Parathyroid adenoma (tissue), 2 donors: ENCODE measurements around the gene BARX2.

ENCODE experiments used
- H2AFZ ChIP-seq: fragments of 300-600 bp; sonication (generic); one replicate; pipeline ENCODE4 v1.7.0; 2017; ENCODE audit warnings: antibody characterized with exemption, mild to moderate bottlenecking
- H3K27ac ChIP-seq: fragments of 300-600 bp; sonication (generic); one replicate; pipeline ENCODE4 v1.7.0; 2017
- H3K27me3 ChIP-seq: fragments of 300-600 bp; sonication (generic); one replicate; pipeline ENCODE4 v1.7.0; 2017; ENCODE audit warnings: low read length; ENCODE audit not compliant: control insufficient read depth, insufficient read depth
- H3K36me3 ChIP-seq: fragments of 300-600 bp; sonication (generic); one replicate; pipeline ENCODE4 v1.7.0; 2017; ENCODE audit warnings: low read length; ENCODE audit not compliant: control insufficient read depth, insufficient read depth
- H3K4me1 ChIP-seq: fragments of 300-600 bp; sonication (generic); one replicate; pipeline ENCODE4 v1.7.0; 2017; ENCODE audit warnings: control low read depth
- H3K4me2 ChIP-seq: fragments of 300-600 bp; sonication (generic); one replicate; pipeline ENCODE4 v1.7.0; 2017; ENCODE audit warnings: low read length
- H3K4me3 ChIP-seq: fragments of 300-600 bp; sonication (generic); one replicate; pipeline ENCODE4 v1.7.0; 2017; ENCODE audit warnings: low read depth, low read length
- H3K79me2 ChIP-seq: fragments of 300-600 bp; sonication (generic); one replicate; pipeline ENCODE4 v1.7.0; 2017; ENCODE audit warnings: control low read depth
- H3K9ac ChIP-seq: fragments of 300-600 bp; sonication (generic); one replicate; pipeline ENCODE4 v1.7.0; 2017; ENCODE audit warnings: mild to moderate bottlenecking
- H3K9me3 ChIP-seq: fragments of 300-600 bp; sonication (generic); one replicate; pipeline ENCODE4 v1.7.0; 2017; ENCODE audit warnings: low read length; ENCODE audit not compliant: control insufficient read depth
- TF ChIP-seq, protein P1 (sequence below): fragments of 300-600 bp; sonication (generic); IDR thresholded peaks from one replicate; pipeline ENCODE4 v1.7.0; 2017; ENCODE audit warnings: antibody characterized with exemption, mild to moderate bottlenecking
- donor health status: primary hyperparathyroidism.

BARX2 gene

DNA sequence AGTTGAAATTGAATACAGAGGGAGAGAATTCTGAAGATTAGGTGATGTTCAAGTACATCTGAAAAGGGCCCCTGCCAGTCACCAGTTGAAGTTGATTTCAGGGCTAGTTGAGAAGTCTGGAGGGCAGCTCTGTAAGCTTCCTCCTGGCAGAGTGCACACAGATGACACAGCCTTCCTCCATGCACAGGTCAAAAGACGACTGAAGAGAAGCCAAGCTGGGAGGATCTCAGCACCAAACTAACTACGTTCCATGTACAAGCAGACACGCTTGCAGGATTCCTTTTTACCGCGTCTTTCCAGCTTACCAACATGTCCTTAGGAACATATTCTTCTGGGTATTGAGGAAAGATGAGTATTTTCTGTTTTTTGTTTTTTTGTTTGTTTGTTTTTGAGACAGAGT, 7.9 kb downstream of the BARX2 start:
- TF ChIP-seq, protein P1, sequence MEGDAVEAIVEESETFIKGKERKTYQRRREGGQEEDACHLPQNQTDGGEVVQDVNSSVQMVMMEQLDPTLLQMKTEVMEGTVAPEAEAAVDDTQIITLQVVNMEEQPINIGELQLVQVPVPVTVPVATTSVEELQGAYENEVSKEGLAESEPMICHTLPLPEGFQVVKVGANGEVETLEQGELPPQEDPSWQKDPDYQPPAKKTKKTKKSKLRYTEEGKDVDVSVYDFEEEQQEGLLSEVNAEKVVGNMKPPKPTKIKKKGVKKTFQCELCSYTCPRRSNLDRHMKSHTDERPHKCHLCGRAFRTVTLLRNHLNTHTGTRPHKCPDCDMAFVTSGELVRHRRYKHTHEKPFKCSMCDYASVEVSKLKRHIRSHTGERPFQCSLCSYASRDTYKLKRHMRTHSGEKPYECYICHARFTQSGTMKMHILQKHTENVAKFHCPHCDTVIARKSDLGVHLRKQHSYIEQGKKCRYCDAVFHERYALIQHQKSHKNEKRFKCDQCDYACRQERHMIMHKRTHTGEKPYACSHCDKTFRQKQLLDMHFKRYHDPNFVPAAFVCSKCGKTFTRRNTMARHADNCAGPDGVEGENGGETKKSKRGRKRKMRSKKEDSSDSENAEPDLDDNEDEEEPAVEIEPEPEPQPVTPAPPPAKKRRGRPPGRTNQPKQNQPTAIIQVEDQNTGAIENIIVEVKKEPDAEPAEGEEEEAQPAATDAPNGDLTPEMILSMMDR, result no peak
- Histone ChIP-seq H3K27me3 (no peaks in the 10 kb centered on the region), H3K79me2 (no peaks in the 10 kb centered on the region), H3K4me3 (no peak overlapping the region), H3K36me3 (no peaks in the 10 kb centered on the region), H3K4me2 (no peak overlapping the region), H3K9ac (no peak overlapping the region), H3K9me3 (no peaks in the 10 kb centered on the region), H3K4me1 (no peaks in the 10 kb centered on the region), H3K27ac (no peak overlapping the region), H2AFZ (no peak overlapping the region)

DNA sequence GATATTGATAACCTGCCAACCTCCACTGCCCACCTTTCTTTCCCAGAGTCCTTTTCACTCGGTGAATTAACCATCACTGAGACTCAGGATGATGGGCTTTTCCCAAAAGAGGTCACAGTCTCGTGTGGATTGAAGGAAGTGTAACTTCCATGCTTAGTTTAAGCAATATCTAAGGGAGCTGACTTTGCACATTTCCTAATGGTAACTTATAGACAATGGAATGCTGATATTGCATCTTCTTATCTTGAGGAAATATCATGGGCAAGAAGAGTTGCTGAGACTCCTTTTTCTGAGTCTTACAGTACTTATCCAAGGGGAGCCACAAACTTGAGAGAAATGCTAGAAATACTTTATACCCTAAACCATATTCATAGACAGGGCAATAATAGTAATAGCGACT, 8.8 kb downstream of the BARX2 start:
- Histone ChIP-seq H3K36me3 (no peaks in the 10 kb centered on the region), H3K27me3 (no peaks in the 10 kb centered on the region), H3K79me2 (no peaks in the 10 kb centered on the region), H3K4me3 (no peak overlapping the region), H2AFZ (no peak overlapping the region), H3K4me1 (no peaks in the 10 kb centered on the region), H3K27ac (no peak overlapping the region), H3K9me3 (no peaks in the 10 kb centered on the region), H3K9ac (no peak overlapping the region), H3K4me2 (no peak overlapping the region)
- TF ChIP-seq, protein P1, result no peak

DNA sequence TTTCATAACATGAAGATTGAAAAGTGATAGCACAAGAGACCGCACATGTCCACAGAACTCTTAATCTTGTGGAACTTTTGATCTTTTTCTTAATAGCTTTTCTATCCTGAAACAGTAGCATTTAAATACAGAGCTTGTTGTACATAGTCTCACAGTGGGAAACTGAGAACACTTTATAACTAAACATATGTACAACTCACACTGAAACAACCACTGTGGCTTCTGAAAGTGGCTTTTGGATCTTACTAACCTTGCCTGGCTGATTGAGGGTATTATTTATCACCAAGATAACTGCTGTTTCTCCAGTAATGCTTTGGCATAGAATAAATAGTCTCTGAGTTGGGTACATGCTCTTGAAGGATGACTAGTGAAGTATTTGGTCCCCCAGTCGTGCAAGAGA, 10.2 kb downstream of the BARX2 start:
- no peak overlapping the region for H3K9ac ChIP-seq
- no peaks in the 10 kb centered on the region for H3K4me1 ChIP-seq
- H3K27me3 ChIP-seq, result no peaks in the 10 kb centered on the region
- no peaks in the 10 kb centered on the region for H3K9me3 ChIP-seq
- no peak overlapping the region for H3K4me3 ChIP-seq
- H3K79me2 ChIP-seq, result no peaks in the 10 kb centered on the region
- TF ChIP-seq, protein P1, result no peak
- H3K4me2 ChIP-seq, result no peak overlapping the region
- H3K27ac ChIP-seq, result no peak overlapping the region
- H2AFZ ChIP-seq, result no peak overlapping the region
- H3K36me3 ChIP-seq, result no peaks in the 10 kb centered on the region

DNA sequence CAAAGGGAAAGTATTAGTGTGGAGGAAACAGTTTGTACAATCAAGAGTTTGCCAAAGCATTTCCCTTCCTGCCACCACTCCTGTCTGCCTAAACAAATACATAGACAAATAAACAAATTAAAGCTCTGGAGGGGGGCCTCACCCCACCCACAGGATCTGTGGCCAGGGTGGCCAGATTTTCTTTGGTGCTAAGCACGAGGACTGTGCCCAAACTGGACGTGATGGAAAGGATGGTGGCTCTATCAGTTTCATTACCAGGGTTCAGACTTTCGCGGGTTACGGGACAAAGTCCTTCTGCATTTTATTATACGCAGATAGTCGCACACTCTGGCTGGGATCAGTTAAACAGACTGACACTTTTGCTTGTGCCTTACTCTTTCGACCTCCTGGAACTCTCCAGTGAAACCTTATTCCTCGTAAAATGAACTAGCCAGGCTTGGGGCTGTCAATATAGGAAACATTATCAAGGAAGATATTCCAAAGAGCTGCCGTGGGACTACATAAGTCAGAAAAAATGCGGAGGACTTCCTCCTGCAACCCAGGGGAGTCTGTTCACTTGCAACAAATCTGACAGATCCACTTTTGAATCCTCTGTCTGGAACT, 11.2 kb downstream of the BARX2 start:
- H2AFZ ChIP-seq, result no peak overlapping the region
- H3K4me3 ChIP-seq, result no peak overlapping the region
- H3K9ac ChIP-seq, result no peak overlapping the region

DNA sequence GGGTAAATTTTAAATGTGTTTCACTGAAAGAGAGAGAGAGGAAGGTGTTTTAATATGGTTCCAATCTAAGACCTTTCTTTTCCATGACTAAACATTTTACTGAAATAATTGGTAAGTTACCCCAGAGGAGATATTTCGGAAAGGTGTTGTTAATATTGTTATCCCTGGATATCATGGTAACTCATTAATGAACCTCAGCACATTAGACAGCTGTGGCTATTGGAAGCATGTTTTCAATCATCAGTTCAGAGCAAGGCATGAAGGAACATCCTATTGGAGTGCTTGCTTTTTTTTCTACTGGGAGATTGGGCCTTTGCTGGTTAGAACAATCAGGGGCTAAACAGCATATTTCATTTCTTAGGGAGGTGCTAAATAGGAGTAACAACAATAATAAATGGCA, 11.8 kb downstream of the BARX2 start:
- H3K9ac ChIP-seq, result no peak overlapping the region
- H3K27me3 ChIP-seq, result no peaks in the 10 kb centered on the region
- no peaks in the 10 kb centered on the region for H3K36me3 ChIP-seq
- H2AFZ ChIP-seq, result no peak overlapping the region
- H3K4me2 ChIP-seq, result no peak overlapping the region
- no peak overlapping the region for H3K27ac ChIP-seq
- H3K4me1 ChIP-seq, result no peaks in the 10 kb centered on the region
- H3K9me3 ChIP-seq, result no peaks in the 10 kb centered on the region
- TF ChIP-seq, protein P1, result no peak
- no peak overlapping the region for H3K4me3 ChIP-seq
- H3K79me2 ChIP-seq, result no peaks in the 10 kb centered on the region

More for the DNA sequence above, 11.2 kb downstream of the BARX2 start:
- Histone ChIP-seq H3K36me3 (no peaks in the 10 kb centered on the region), H3K9me3 (no peaks in the 10 kb centered on the region), H3K27me3 (no peaks in the 10 kb centered on the region), H3K4me1 (no peaks in the 10 kb centered on the region), H3K79me2 (no peaks in the 10 kb centered on the region), H3K27ac (no peak overlapping the region), H3K4me2 (no peak overlapping the region)
- TF ChIP-seq, protein P1, result no peak
